Tongue (tissue), 3 donors: ENCODE measurements around the gene HOXB7. TPM values are rescaled to one million over a fixed set of nuclear protein-coding genes. Genes with fewer than 3 reads are reported as not detected.

ENCODE experiments used
- DNase-seq: peaks from one replicate; pipeline ENCODE4 v3.0.0-alpha.2; 2015
- small RNA-seq: library from RNA; depleted of rRNA; stranded (forward); fragments of <200 nt; gene quantifications from one replicate; pipeline ENCODE3, GENCODE V24; 2014; ENCODE audit warnings: low replicate concordance
- total RNA-seq: library from RNA; depleted of rRNA; stranded (reverse); fragments of >200 nt; gene quantifications from one replicate; pipeline ENCODE4 v1.2.3, GENCODE V29; 2014

HOXB7 gene
- total RNA-seq, 1 donor from 2014 or later = 0.51 TPM

GRCh38 chr17:48565925-48566710, 44.7 kb downstream of the HOXB7 start:
- no peak for DNase-seq

- no peak for DNase-seq
Measured at GRCh38 chr17:48565022-48565554, 45.7 kb downstream of the HOXB7 start.

- DNase-seq = no peak
Measured at GRCh38 chr17:48564188-48565021, 46.4 kb downstream of the HOXB7 start.

GRCh38 chr17:48563867-48564187, 47.0 kb downstream of the HOXB7 start:
- DNase-seq = no peak

GRCh38 chr17:48563385-48563838, 47.4 kb downstream of the HOXB7 start:
- DNase-seq = no peak

GRCh38 chr17:48562934-48563333, 47.9 kb downstream of the HOXB7 start:
- no peak for DNase-seq

GRCh38 chr17:48561884-48562810, 48.7 kb downstream of the HOXB7 start:
- DNase-seq = no peak

GRCh38 chr17:48559840-48560817, 50.7 kb downstream of the HOXB7 start:
- no peak for DNase-seq

GRCh38 chr17:48559122-48559839, 51.5 kb downstream of the HOXB7 start:
- no peak for DNase-seq

GRCh38 chr17:48558831-48559121, 52.0 kb downstream of the HOXB7 start:
- DNase-seq = no peak

GRCh38 chr17:48558057-48558830, 52.6 kb downstream of the HOXB7 start:
- DNase-seq = peak; percentile 1

Small RNAs within 50 kb of the gene (small RNA-seq; reads per million reads assigned to genes)
- not detected for gene MIR196A1

Other genes with a start within 250 kb of the HOXB7 start
- 0.41 TPM for gene SKAP1, start 180.8 kb downstream of the HOXB7 start, total RNA-seq
- gene HOXB1, start 80.0 kb downstream of the HOXB7 start, total RNA-seq = not detected
- gene HOXB2, start 65.9 kb downstream of the HOXB7 start, total RNA-seq = 4.1 TPM
- 0.92 TPM for gene HOXB4, start 32.7 kb downstream of the HOXB7 start, total RNA-seq
- 3.4 TPM for gene HOXB3, start 20.8 kb downstream of the HOXB7 start, total RNA-seq
- not detected for gene HOXB5, start 17.2 kb downstream of the HOXB7 start, total RNA-seq
- not detected for gene HOXB6, start 6.0 kb downstream of the HOXB7 start, total RNA-seq
- not detected for gene HOXB8, start 4.3 kb upstream of the HOXB7 start, total RNA-seq
- gene HOXB9, start 15.3 kb upstream of the HOXB7 start, total RNA-seq = not detected
- not detected for gene PRAC1, start 111.5 kb upstream of the HOXB7 start, total RNA-seq
- gene PRAC2, start 112.2 kb upstream of the HOXB7 start, total RNA-seq = not detected
- gene HOXB13, start 117.7 kb upstream of the HOXB7 start, total RNA-seq = not detected
- not detected for gene TTLL6, start 206.2 kb upstream of the HOXB7 start, total RNA-seq
- gene CALCOCO2, start 220.0 kb upstream of the HOXB7 start, total RNA-seq = 63.4 TPM